Brain microvascular endothelial cell (primary cell): ENCODE data around the gene ARFIP1.
"Not testable (repeated sequence)": the region's sequence is repeated elsewhere in the genome, so short reads cannot be mapped to it uniquely, and the experiment has no call there.

ENCODE experiments used
- DNase-seq: peaks from one replicate; pipeline ENCODE4 v3.0.0-alpha.2; 2020
- H3K27ac ChIP-seq: fragments of 250-450 bp; sonication (Bioruptor Pico); 2 replicates; pipeline ENCODE4 v1.5.1; 2020; ENCODE audit warnings: mild to moderate bottlenecking, moderate library complexity
- H3K27me3 ChIP-seq: fragments of 250-450 bp; sonication (Bioruptor Pico); replicated peaks from 2 replicates; pipeline ENCODE4 v1.5.1; 2020; ENCODE audit warnings: mild to moderate bottlenecking
- H3K36me3 ChIP-seq: fragments of 250-450 bp; sonication (Bioruptor Pico); replicated peaks from 2 replicates; pipeline ENCODE4 v1.5.1; 2020; ENCODE audit warnings: mild to moderate bottlenecking
- H3K4me3 ChIP-seq: 2 replicates; pipeline ENCODE4 v1.5.1; 2011; ENCODE audit warnings: low read depth, mild to moderate bottlenecking, control low read depth, low read length, moderate library complexity
- in situ Hi-C: cut with HindIII; loops from 2 replicates; pipeline ENCODE4 v1.10.0; 2017; ENCODE audit warnings: low sequenced_read_pairs, low pct_ligation_motif_present
- TF ChIP-seq, protein P1 (sequence below): IDR thresholded peaks from 2 replicates; pipeline ENCODE4 v1.5.1; 2011; ENCODE audit warnings: low read depth, mild to moderate bottlenecking, moderate library complexity, low read length, control low read depth, inconsistent platforms; ENCODE audit errors: missing control alignments

ARFIP1 gene

GRCh38 chr4:152831416-152831815 lies 51.7 kb downstream of the ARFIP1 start:
- Histone ChIP-seq H3K27ac (no peak overlapping the region), H3K36me3 (no peaks in the 10 kb centered on the region), H3K4me3 (no peak overlapping the region), H3K27me3 (no peaks in the 10 kb centered on the region)
- TF ChIP-seq, protein P1, sequence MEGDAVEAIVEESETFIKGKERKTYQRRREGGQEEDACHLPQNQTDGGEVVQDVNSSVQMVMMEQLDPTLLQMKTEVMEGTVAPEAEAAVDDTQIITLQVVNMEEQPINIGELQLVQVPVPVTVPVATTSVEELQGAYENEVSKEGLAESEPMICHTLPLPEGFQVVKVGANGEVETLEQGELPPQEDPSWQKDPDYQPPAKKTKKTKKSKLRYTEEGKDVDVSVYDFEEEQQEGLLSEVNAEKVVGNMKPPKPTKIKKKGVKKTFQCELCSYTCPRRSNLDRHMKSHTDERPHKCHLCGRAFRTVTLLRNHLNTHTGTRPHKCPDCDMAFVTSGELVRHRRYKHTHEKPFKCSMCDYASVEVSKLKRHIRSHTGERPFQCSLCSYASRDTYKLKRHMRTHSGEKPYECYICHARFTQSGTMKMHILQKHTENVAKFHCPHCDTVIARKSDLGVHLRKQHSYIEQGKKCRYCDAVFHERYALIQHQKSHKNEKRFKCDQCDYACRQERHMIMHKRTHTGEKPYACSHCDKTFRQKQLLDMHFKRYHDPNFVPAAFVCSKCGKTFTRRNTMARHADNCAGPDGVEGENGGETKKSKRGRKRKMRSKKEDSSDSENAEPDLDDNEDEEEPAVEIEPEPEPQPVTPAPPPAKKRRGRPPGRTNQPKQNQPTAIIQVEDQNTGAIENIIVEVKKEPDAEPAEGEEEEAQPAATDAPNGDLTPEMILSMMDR = no peak
- no peak for DNase-seq
- in situ Hi-C loops = no loop called here

- DNase-seq = no peak
- TF ChIP-seq, protein P1 = no peak
- in situ Hi-C loops = no loop called here
- Histone ChIP-seq H3K27ac (no peak overlapping the region), H3K36me3 (no peaks in the 10 kb centered on the region), H3K27me3 (no peaks in the 10 kb centered on the region), H3K4me3 (no peak overlapping the region)
These were observed 57.2 kb downstream of the ARFIP1 start for GRCh38 chr4:152836936-152837335.

DNA sequence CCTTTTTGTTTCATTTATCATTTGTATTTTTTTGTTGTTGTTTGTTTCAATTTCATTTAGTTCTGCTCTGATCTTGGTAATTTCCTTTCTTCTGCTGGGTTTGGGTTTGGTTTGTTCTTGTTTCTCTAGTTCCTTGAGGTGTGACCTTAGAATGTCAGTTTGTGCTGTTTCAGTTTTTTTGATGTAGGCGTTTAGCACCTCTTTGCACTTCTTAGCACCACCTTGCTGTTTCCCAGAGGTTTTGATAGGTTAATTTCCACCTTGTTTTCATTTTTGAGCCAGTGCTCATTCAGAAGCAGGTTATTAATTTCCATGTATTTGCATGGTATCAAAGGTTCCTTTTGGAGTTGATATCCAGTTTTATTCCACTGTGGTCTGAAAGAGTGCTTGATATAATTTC lies 60.0 kb downstream of the ARFIP1 start:
- DNase-seq, in situ Hi-C loops, H3K27me3 ChIP-seq, H3K36me3 ChIP-seq, H3K27ac ChIP-seq, H3K4me3 ChIP-seq: not testable (repeated sequence)

DNA sequence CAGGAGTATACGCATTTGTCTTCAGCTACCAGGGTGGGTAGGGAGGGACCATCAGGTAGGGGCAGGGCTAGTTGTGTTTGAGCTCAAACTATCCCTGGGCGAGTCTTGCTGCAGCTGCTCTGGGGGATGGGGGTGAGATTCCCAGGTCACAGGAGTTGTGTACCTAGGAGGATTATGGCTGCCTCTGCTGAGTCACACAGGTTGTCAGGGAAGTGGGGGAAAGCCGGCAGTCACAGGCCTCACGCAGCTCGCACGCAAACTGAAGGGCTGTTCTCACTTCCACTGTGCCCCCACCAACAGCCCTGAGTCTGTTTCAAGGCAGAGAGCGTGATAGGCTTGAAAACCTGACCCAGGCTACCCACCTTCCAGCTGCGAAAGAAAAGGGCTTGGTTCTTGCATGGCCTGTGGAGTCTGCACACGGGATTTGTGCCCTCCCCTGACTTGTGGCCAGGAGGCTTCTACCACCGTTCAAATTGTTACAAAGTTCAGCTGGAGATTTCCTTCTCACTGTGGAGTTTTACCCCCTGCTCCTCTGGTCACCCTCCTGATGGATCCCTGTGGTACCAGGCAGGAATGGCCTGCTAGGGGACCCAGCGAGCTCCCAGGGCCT lies 63.8 kb downstream of the ARFIP1 start:
- H3K27me3 ChIP-seq = no peaks in the 10 kb centered on the region
- DNase-seq = no peak
- no peak overlapping the region for H3K4me3 ChIP-seq
- in situ Hi-C loops = no loop called here
- no peak overlapping the region for H3K27ac ChIP-seq
- H3K36me3 ChIP-seq = no peaks in the 10 kb centered on the region
- TF ChIP-seq, protein P1 = no peak

DNA sequence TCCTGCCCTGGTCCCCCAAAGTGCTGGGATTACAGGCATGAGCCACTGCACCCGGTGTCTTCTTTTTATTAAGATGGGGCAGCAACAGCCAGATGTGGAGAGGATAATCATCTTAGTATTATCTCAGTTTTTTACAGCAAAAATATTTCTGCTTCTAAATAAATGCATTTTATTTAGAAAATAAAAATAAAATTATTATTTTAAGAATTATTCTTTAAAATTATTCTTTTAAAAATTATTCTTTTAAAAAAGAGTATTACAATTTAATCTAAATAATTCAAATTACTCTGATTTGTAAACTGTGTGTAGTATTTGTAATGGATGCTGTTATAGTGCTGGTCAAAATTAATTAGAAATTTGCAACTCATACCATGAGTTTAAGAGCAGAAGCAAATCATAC lies 67.6 kb downstream of the ARFIP1 start:
- in situ Hi-C loops = no loop called here
- DNase-seq = no peak
- Histone ChIP-seq H3K36me3 (no peaks in the 10 kb centered on the region), H3K4me3 (no peak overlapping the region), H3K27ac (no peak overlapping the region), H3K27me3 (no peaks in the 10 kb centered on the region)
- TF ChIP-seq, protein P1 = no peak

- TF ChIP-seq, protein P1 = no peak
- in situ Hi-C loops = no loop called here
- Histone ChIP-seq H3K27ac (no peak overlapping the region), H3K27me3 (no peaks in the 10 kb centered on the region), H3K4me3 (no peak overlapping the region), H3K36me3 (no peaks in the 10 kb centered on the region)
- DNase-seq = no peak
These were observed 68.8 kb downstream of the ARFIP1 start for GRCh38 chr4:152848508-152848907.
